ENCODE data around the gene SMYD3. TPM values are rescaled to one million over a fixed set of nuclear protein-coding genes. Genes with fewer than 3 reads are reported as not detected.

SMYD3 gene
- total RNA-seq, 1 donor from 2014 or later = 34.9 TPM

- DNase-seq (ENCODE audit: low spot score in 2 of 2, unreplicated experiment in 2 of 2) = no peak
- TF ChIP-seq, protein P1, sequence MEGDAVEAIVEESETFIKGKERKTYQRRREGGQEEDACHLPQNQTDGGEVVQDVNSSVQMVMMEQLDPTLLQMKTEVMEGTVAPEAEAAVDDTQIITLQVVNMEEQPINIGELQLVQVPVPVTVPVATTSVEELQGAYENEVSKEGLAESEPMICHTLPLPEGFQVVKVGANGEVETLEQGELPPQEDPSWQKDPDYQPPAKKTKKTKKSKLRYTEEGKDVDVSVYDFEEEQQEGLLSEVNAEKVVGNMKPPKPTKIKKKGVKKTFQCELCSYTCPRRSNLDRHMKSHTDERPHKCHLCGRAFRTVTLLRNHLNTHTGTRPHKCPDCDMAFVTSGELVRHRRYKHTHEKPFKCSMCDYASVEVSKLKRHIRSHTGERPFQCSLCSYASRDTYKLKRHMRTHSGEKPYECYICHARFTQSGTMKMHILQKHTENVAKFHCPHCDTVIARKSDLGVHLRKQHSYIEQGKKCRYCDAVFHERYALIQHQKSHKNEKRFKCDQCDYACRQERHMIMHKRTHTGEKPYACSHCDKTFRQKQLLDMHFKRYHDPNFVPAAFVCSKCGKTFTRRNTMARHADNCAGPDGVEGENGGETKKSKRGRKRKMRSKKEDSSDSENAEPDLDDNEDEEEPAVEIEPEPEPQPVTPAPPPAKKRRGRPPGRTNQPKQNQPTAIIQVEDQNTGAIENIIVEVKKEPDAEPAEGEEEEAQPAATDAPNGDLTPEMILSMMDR (IDR thresholded peaks at IDR 0.05; ENCODE audit: unreplicated experiment) = no peak
- Mint-ChIP-seq H3K36me3 (no peaks in the 10 kb centered on the region), H3K27ac (no peak overlapping the region), H3K4me1 (peaks cover 10% of the 10 kb centered on the region), H3K27me3 (ENCODE audit: low read depth) (no peaks in the 10 kb centered on the region), H3K9me3 (no peaks in the 10 kb centered on the region), H3K4me3 (no peak overlapping the region)
These were observed 23.5 kb downstream of the SMYD3 start for GRCh38 chr1:246483569-246483933.

- DNase-seq (ENCODE audit: low spot score in 2 of 2, unreplicated experiment in 2 of 2) = no peak
- H3K4me1 Mint-ChIP-seq = peaks cover 10% of the 10 kb centered on the region
- peak overlapping the region; percentile 28 for H3K27ac Mint-ChIP-seq
- TF ChIP-seq, protein P1 (IDR thresholded peaks at IDR 0.05; ENCODE audit: unreplicated experiment) = no peak
- no peak overlapping the region for H3K4me3 Mint-ChIP-seq
- H3K9me3 Mint-ChIP-seq = no peaks in the 10 kb centered on the region
- no peaks in the 10 kb centered on the region for H3K27me3 Mint-ChIP-seq (ENCODE audit: low read depth)
- H3K36me3 Mint-ChIP-seq = no peaks in the 10 kb centered on the region
These were observed 24.1 kb downstream of the SMYD3 start for GRCh38 chr1:246482805-246483568.

- TF ChIP-seq, protein P1 (IDR thresholded peaks at IDR 0.05; ENCODE audit: unreplicated experiment) = no peak
- Mint-ChIP-seq H3K27me3 (ENCODE audit: low read depth) (no peaks in the 10 kb centered on the region), H3K36me3 (no peaks in the 10 kb centered on the region), H3K9me3 (no peaks in the 10 kb centered on the region), H3K27ac (no peak overlapping the region), H3K4me3 (no peak overlapping the region), H3K4me1 (peaks cover 10% of the 10 kb centered on the region)
- DNase-seq (ENCODE audit: low spot score in 2 of 2, unreplicated experiment in 2 of 2) = no peak
These were observed 28.0 kb downstream of the SMYD3 start for GRCh38 chr1:246479061-246479460.

GRCh38 chr1:246477634-246478033 lies 29.4 kb downstream of the SMYD3 start:
- Mint-ChIP-seq H3K27ac (no peak overlapping the region), H3K4me3 (no peak overlapping the region), H3K36me3 (no peaks in the 10 kb centered on the region), H3K27me3 (ENCODE audit: low read depth) (no peaks in the 10 kb centered on the region), H3K4me1 (peaks cover 4% of the 10 kb centered on the region), H3K9me3 (no peaks in the 10 kb centered on the region)
- no peak for DNase-seq (ENCODE audit: low spot score in 2 of 2, unreplicated experiment in 2 of 2)
- TF ChIP-seq, protein P1 (IDR thresholded peaks at IDR 0.05; ENCODE audit: unreplicated experiment) = no peak

DNA sequence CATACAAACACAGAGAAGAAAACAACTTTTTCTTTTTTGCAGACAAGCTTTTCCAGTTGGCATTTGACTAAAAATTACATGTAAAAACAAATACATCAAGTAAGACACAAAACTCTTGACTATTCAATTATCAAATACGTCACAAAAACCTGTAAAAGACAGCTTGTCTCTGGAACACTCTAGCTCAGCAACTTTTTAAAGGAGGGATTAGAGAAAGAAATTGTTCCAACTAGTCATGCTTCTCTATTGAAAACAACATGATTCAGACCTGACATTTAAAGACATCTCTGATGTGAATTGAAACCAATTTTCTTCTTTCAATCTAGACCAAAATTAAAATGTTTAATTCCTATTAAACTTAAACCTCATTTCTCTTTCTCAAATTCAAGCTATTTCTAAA lies 30.3 kb downstream of the SMYD3 start:
- Mint-ChIP-seq H3K36me3 (no peaks in the 10 kb centered on the region), H3K9me3 (no peaks in the 10 kb centered on the region), H3K4me1 (peaks cover 2% of the 10 kb centered on the region), H3K27me3 (ENCODE audit: low read depth) (no peaks in the 10 kb centered on the region), H3K27ac (no peak overlapping the region), H3K4me3 (no peak overlapping the region)
- DNase-seq (ENCODE audit: low spot score in 2 of 2, unreplicated experiment in 2 of 2) = no peak
- TF ChIP-seq, protein P1 (IDR thresholded peaks at IDR 0.05; ENCODE audit: unreplicated experiment) = no peak

Measured in mesothelial cell of epicardium (in vitro differentiated cells).